OCI-LY7 (cell line): ENCODE data around the gene CNTNAP1. TPM values are rescaled to one million over a fixed set of nuclear protein-coding genes. Genes with fewer than 3 reads are reported as not detected.

Experiments used
- BruUV-seq: library from RNA; stranded (reverse); fragments of 400-500 nt; replicated peaks from 2 replicates; lab custom pipeline; 2021; lab: Mats Ljungman, UMichigan
- CTCF ChIA-PET: fragments of 300-600 bp; sonication (Branson Sonifier 250); formaldehyde crosslinking; loops from one replicate; lab custom pipeline; 2022; ENCODE audit warnings: antibody characterized with exemption; ENCODE audit not compliant: unreplicated experiment; lab: Charles Lee
- POLR2A ChIA-PET: fragments of 300-600 bp; sonication (Branson Sonifier 250); formaldehyde crosslinking; loops from one replicate; lab custom pipeline; 2022; ENCODE audit warnings: antibody characterized with exemption; lab: Charles Lee
- DNase-seq: peaks from one replicate; pipeline ENCODE4 v3.0.0-alpha.2; 2015; ENCODE audit warnings: low spot score
- H2AFZ ChIP-seq: fragments of 200-600 bp; sonication (generic), shearing (Covaris generic); 2 replicates; pipeline ENCODE4 v1.6.1; 2014; ENCODE audit warnings: mild to moderate bottlenecking, antibody characterized with exemption, low read length, moderate library complexity
- H3K27ac ChIP-seq: fragments of 200-600 bp; sonication (generic); 2 replicates; pipeline ENCODE4 v1.5.1; 2014; ENCODE audit warnings: mixed run types, low read depth, mild to moderate bottlenecking, moderate library complexity, low read length, inconsistent platforms; ENCODE audit not compliant: poor library complexity, severe bottlenecking
- H3K36me3 ChIP-seq: fragments of 200-600 bp; sonication (generic); 2 replicates; pipeline ENCODE4 v1.6.1; 2014; ENCODE audit warnings: mild to moderate bottlenecking, antibody characterized with exemption, low read length, moderate library complexity, mixed read lengths; ENCODE audit not compliant: insufficient read depth
- H3K4me1 ChIP-seq: fragments of 200-600 bp; sonication (generic); 2 replicates; pipeline ENCODE4 v1.5.1; 2014; ENCODE audit warnings: mild to moderate bottlenecking, low read length; ENCODE audit not compliant: insufficient read depth, poor library complexity, severe bottlenecking
- H3K4me2 ChIP-seq: fragments of 200-600 bp; sonication (generic); 2 replicates; pipeline ENCODE4 v1.6.1; 2014; ENCODE audit warnings: mild to moderate bottlenecking, low read length
- H3K4me3 ChIP-seq: fragments of 200-600 bp; sonication (generic); 2 replicates; pipeline ENCODE4 v1.5.1; 2014; ENCODE audit warnings: mild to moderate bottlenecking, low read depth, low read length; ENCODE audit not compliant: poor library complexity, severe bottlenecking
- H3K79me2 ChIP-seq: fragments of 200-600 bp; sonication (generic); 2 replicates; pipeline ENCODE4 v1.6.1; 2016; ENCODE audit warnings: low read depth, mild to moderate bottlenecking, low read length, moderate library complexity, mixed read lengths; ENCODE audit not compliant: insufficient read depth
- H3K9me2 ChIP-seq: fragments of 200-600 bp; sonication (generic); 2 replicates; pipeline ENCODE4 v1.6.1; 2016; ENCODE audit warnings: mild to moderate bottlenecking, low read length, mixed read lengths; ENCODE audit not compliant: insufficient read depth
- H3K9me3 ChIP-seq: fragments of 200-600 bp; sonication (generic); 2 replicates; pipeline ENCODE4 v1.6.1; 2014; ENCODE audit warnings: mild to moderate bottlenecking, mixed run types, low read length, mixed read lengths
- H4K20me1 ChIP-seq: fragments of 200-600 bp; sonication (generic); 2 replicates; pipeline ENCODE4 v1.6.1; 2014; ENCODE audit warnings: mild to moderate bottlenecking, antibody characterized with exemption, low read length, moderate library complexity, mixed read lengths; ENCODE audit not compliant: insufficient read depth
- CTCF ChIP-seq: fragments of 200-600 bp; sonication (generic); conservative IDR thresholded peaks from 2 replicates; pipeline ENCODE4 v1.5.1; 2014; ENCODE audit warnings: mild to moderate bottlenecking, antibody characterized with exemption, low read length, moderate library complexity, mixed read lengths
- EZH2phosphoT487 ChIP-seq: fragments of 200-600 bp; sonication (generic); IDR thresholded peaks from 2 replicates; pipeline ENCODE4 v1.6.1; 2018; ENCODE audit warnings: low read depth, borderline replicate concordance, mild to moderate bottlenecking, mixed run types, antibody characterized with exemption, low read length, moderate library complexity, mixed read lengths
- intact Hi-C: fragments of 100-400 bp; cut with micrococcal nuclease; formaldehyde crosslinking; loops from one replicate; pipeline ENCODE4 v1.10.0; 2022; ENCODE audit not compliant: unreplicated experiment
- microRNA-seq: library from miRNA; unstranded; fragments of <30 nt; microRNA quantifications from one replicate; pipeline ENCODE4 v1.2.0, GENCODE V29; 2022; ENCODE audit warnings: borderline replicate concordance
- small RNA-seq: library from RNA; depleted of rRNA; stranded (forward); fragments of <200 nt; gene quantifications from one replicate; pipeline ENCODE3, GENCODE V24; 2014
- total RNA-seq, 2 experiments: library from RNA; depleted of rRNA in 1 of 2; stranded (reverse); fragments of >200 nt in 1 of 2; shearing (Covaris generic) in 1 of 2; gene quantifications; 2 replicates each; pipeline ENCODE4 v1.2.3, GENCODE V29; 2014 to 2022

The CNTNAP1 gene
- total RNA-seq, 2 experiments from 2014 or later = 1.0 to 6.8 TPM

DNA sequence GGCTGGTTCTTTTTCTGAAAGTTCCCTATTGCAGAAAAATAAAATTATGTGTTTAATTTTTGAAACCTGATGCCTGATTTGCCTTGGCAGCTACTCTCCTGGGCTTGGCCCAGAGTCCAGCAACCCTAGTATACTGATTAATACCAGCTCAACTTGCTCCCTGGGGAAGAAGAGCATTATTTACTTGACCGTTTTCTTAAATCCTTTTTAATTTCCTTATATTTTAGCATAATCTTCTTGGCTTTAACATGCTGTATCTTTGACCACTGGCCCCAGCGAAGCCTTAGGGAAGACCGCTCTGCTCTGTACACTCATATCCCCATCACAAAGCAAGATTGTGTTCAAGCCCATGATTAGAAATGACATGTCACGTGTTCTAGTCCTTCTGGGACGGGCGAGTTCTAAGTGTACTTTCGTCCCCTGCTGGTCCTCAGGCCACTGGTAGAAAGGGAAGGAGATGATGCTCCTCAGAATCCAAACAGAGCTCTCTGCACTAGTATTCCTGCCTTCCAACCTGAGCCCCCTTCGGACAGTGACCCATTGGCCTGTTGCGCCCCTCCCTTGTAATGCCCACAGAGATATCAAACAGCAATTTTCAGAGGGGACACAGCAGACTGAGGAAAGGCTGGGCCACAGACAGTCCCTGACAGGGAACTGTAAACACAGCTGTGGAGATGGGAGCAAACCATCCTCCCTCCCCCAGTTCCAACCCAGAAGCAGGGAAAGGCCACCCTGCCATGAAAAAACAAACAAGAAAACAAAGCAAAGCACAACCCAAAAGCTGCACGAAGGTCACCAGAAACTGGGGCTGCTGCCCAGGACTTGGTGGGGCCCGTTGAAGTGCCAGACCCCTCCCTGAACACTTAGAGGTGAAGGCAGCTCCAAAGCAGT lies 66.8 kb downstream of the CNTNAP1 start:
- Histone ChIP-seq H3K79me2 (no peaks in the 10 kb centered on the region; the same call in 1 of the 2 replicates), H3K4me3 (no peak overlapping the region), H3K27ac (no peak overlapping the region), H3K36me3 (no peaks in the 10 kb centered on the region), H2AFZ (no peak overlapping the region), H3K9me2 (no peaks in the 10 kb centered on the region), H3K4me2 (no peak overlapping the region), H3K4me1 (peaks cover 4% of the 10 kb centered on the region), H3K9me3 (no peaks in the 10 kb centered on the region), H4K20me1 (no peaks in the 10 kb centered on the region)
- intact Hi-C loops = no loop called here
- ChIA-PET CTCF (no interaction called here), POLR2A (interaction anchor here (0.6 to 1.2 kb wide), 5 partner anchors 10 to 236 kb away, joined by 3 to 8 read pairs (median 3); no protein-coding TSS in a partner anchor)
- no TSS peak for BruUV-seq
- no peak for TF ChIP-seq CTCF
- TF ChIP-seq EZH2phosphoT487 = no peak
- DNase-seq = no peak

Small RNA genes within 50 kb of the gene (microRNA-seq; reads per million reads assigned to microRNA genes)
- gene MIR6780A = not detected

Small RNA genes within 50 kb of the gene (small RNA-seq; reads per million reads assigned to genes)
- not detected for gene MIR6780A

Other genes starting within 250 kb of the CNTNAP1 start
- 19.8 and 27.2 TPM in 2 replicates for gene ATP6V0A1, start 223.7 kb upstream of the CNTNAP1 start, total RNA-seq (2014; rRNA removed; shearing (Covaris generic))
- gene ATP6V0A1, start 223.7 kb upstream of the CNTNAP1 start, total RNA-seq (2022) = 33.4 and 46.9 TPM in 2 replicates
- 25.3 and 37.6 TPM in 2 replicates for gene NAGLU, start 146.3 kb upstream of the CNTNAP1 start, total RNA-seq (2014; rRNA removed; shearing (Covaris generic))
- gene NAGLU, start 146.3 kb upstream of the CNTNAP1 start, total RNA-seq (2022) = 42.8 and 46.6 TPM in 2 replicates
- 1.1 and 2.5 TPM in 2 replicates for gene HSD17B1, start 129.6 kb upstream of the CNTNAP1 start, total RNA-seq (2014; rRNA removed; shearing (Covaris generic))
- gene HSD17B1, start 129.6 kb upstream of the CNTNAP1 start, total RNA-seq (2022) = 2.1 and 2.2 TPM in 2 replicates
- gene COASY, start 120.4 kb upstream of the CNTNAP1 start, total RNA-seq (2014; rRNA removed; shearing (Covaris generic)) = 32.6 and 42.9 TPM in 2 replicates
- gene COASY, start 120.4 kb upstream of the CNTNAP1 start, total RNA-seq (2022) = 123 and 125 TPM in 2 replicates
- gene MLX, start 115.4 kb upstream of the CNTNAP1 start, total RNA-seq (2014; rRNA removed; shearing (Covaris generic)) = 31.6 and 33.6 TPM in 2 replicates
- gene MLX, start 115.4 kb upstream of the CNTNAP1 start, total RNA-seq (2022) = 51.2 and 53.5 TPM in 2 replicates
- gene PSMC3IP, start 104.8 kb upstream of the CNTNAP1 start, total RNA-seq (2014; rRNA removed; shearing (Covaris generic)) = 27.3 and 40.5 TPM in 2 replicates
- 33.3 and 36.4 TPM in 2 replicates for gene PSMC3IP, start 104.8 kb upstream of the CNTNAP1 start, total RNA-seq (2022)
- gene RETREG3, start 73.2 kb upstream of the CNTNAP1 start, total RNA-seq (2014; rRNA removed; shearing (Covaris generic)) = 33.5 and 34.1 TPM in 2 replicates
- gene RETREG3, start 73.2 kb upstream of the CNTNAP1 start, total RNA-seq (2022) = 50.5 and 54.5 TPM in 2 replicates
- gene TUBG1, start 72.8 kb upstream of the CNTNAP1 start, total RNA-seq (2014; rRNA removed; shearing (Covaris generic)) = 93.7 and 113 TPM in 2 replicates
- 112 and 114 TPM in 2 replicates for gene TUBG1, start 72.8 kb upstream of the CNTNAP1 start, total RNA-seq (2022)
- 5.5 and 10.4 TPM in 2 replicates for gene TUBG2, start 23.2 kb upstream of the CNTNAP1 start, total RNA-seq (2014; rRNA removed; shearing (Covaris generic))
- 22.5 and 23.4 TPM in 2 replicates for gene TUBG2, start 23.2 kb upstream of the CNTNAP1 start, total RNA-seq (2022)
- gene PLEKHH3, start 5.5 kb upstream of the CNTNAP1 start, total RNA-seq (2014; rRNA removed; shearing (Covaris generic)) = 17.0 and 24.4 TPM in 2 replicates
- 42.9 and 47.5 TPM in 2 replicates for gene PLEKHH3, start 5.5 kb upstream of the CNTNAP1 start, total RNA-seq (2022)
- 0.82 and 1.0 TPM in 2 replicates for gene CCR10, start 688 bp upstream of the CNTNAP1 start, total RNA-seq (2014; rRNA removed; shearing (Covaris generic))
- gene CCR10, start 688 bp upstream of the CNTNAP1 start, total RNA-seq (2022) = 2.0 and 3.3 TPM in 2 replicates
- gene EZH1, start 62.5 kb downstream of the CNTNAP1 start, total RNA-seq (2014; rRNA removed; shearing (Covaris generic)) = 56.6 and 57.1 TPM in 2 replicates
- 62.4 and 84.4 TPM in 2 replicates for gene EZH1, start 62.5 kb downstream of the CNTNAP1 start, total RNA-seq (2022)
- not detected in 2 replicates for gene RAMP2, start 78.7 kb downstream of the CNTNAP1 start, total RNA-seq (2014; rRNA removed; shearing (Covaris generic))
- not detected in 2 replicates for gene RAMP2, start 78.7 kb downstream of the CNTNAP1 start, total RNA-seq (2022)
- gene VPS25, start 90.9 kb downstream of the CNTNAP1 start, total RNA-seq (2014; rRNA removed; shearing (Covaris generic)) = 70.7 and 78.4 TPM in 2 replicates
- 83.9 and 84.1 TPM in 2 replicates for gene VPS25, start 90.9 kb downstream of the CNTNAP1 start, total RNA-seq (2022)
- 1.2 and 2.4 TPM in 2 replicates for gene WNK4, start 98.1 kb downstream of the CNTNAP1 start, total RNA-seq (2014; rRNA removed; shearing (Covaris generic))
- gene WNK4, start 98.1 kb downstream of the CNTNAP1 start, total RNA-seq (2022) = 8.3 and 10.9 TPM in 2 replicates
- gene COA3, start 116.2 kb downstream of the CNTNAP1 start, total RNA-seq (2014; rRNA removed; shearing (Covaris generic)) = 36.6 and 38.2 TPM in 2 replicates
- gene COA3, start 116.2 kb downstream of the CNTNAP1 start, total RNA-seq (2022) = 32.1 and 34.9 TPM in 2 replicates
- gene CNTD1, start 116.3 kb downstream of the CNTNAP1 start, total RNA-seq (2014; rRNA removed; shearing (Covaris generic)) = 0.06 TPM in 1 of 2 replicates, not detected in the other
- not detected in 2 replicates for gene CNTD1, start 116.3 kb downstream of the CNTNAP1 start, total RNA-seq (2022)
- 75.7 and 103 TPM in 2 replicates for gene BECN1, start 141.8 kb downstream of the CNTNAP1 start, total RNA-seq (2014; rRNA removed; shearing (Covaris generic))
- 73.2 and 78.8 TPM in 2 replicates for gene BECN1, start 141.8 kb downstream of the CNTNAP1 start, total RNA-seq (2022)
- gene PSME3, start 150.9 kb downstream of the CNTNAP1 start, total RNA-seq (2014; rRNA removed; shearing (Covaris generic)) = 80.3 and 81.9 TPM in 2 replicates
- 122 and 167 TPM in 2 replicates for gene PSME3, start 150.9 kb downstream of the CNTNAP1 start, total RNA-seq (2022)
- 2.0 and 3.3 TPM in 2 replicates for gene AOC2, start 162.0 kb downstream of the CNTNAP1 start, total RNA-seq (2014; rRNA removed; shearing (Covaris generic))
- gene AOC2, start 162.0 kb downstream of the CNTNAP1 start, total RNA-seq (2022) = 5.0 and 5.4 TPM in 2 replicates
- 0.23 and 0.73 TPM in 2 replicates for gene AOC3, start 168.7 kb downstream of the CNTNAP1 start, total RNA-seq (2014; rRNA removed; shearing (Covaris generic))
- gene AOC3, start 168.7 kb downstream of the CNTNAP1 start, total RNA-seq (2022) = 2.5 and 3.6 TPM in 2 replicates
- gene G6PC1, start 218.3 kb downstream of the CNTNAP1 start, total RNA-seq (2014; rRNA removed; shearing (Covaris generic)) = 0.85 and 1.1 TPM in 2 replicates
- gene G6PC1, start 218.3 kb downstream of the CNTNAP1 start, total RNA-seq (2022) = 1.9 and 2.6 TPM in 2 replicates